ENCODE results near the gene SPDYE1.
A peak's percentile ranks its signal among the peaks of the same experiment; 100 is the strongest.
"Not testable (repeated sequence)": the region's sequence is repeated elsewhere in the genome, so short reads cannot be mapped to it uniquely, and the experiment has no call there.

The SPDYE1 gene, protein sequence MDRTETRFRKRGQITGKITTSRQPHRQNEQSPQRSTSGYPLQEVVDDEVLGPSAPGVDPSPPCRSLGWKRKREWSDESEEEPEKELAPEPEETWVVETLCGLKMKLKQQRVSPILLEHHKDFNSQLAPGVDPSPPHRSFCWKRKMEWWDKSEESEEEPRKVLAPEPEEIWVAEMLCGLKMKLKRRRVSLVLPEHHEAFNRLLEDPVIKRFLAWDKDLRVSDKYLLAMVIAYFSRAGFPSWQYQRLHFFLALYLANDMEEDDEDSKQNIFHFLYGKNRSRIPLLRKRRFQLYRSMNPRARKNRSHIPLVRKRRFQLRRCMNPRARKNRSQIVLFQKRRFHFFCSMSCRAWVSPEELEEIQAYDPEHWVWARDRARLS

DNA sequence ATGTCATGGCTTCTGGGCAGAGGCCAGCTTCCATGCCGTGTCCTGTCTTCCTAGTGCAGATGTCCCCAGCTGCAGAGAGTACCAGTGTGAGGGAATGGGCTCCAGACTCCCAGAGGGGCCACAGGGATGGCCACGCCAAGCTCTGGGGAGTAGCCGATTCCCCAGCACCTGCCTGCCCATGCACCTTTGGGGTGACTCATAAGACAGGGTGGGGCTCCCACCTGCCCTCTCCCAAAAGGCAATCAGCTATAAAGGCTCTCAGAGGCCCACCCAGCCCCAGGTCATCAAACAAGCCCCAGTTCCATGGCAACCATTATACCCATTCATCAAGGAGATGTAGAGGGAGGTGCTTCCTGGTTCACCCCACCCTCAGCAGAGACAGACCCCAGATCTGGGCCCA is at the start of gene SPDYE1:
SPDYE1 (plus strand) TSS at position 366 of the 400 bp plus-strand sequence. CDS start 2,053 bp downstream, outside the sequence.
- H3K27ac ChIP-seq; H3K4me1 ChIP-seq; H3K9me3 ChIP-seq (ENCODE audit: control insufficient read depth, low read length); H3K4me3 ChIP-seq (ENCODE audit: low read depth, low read length); H3K79me2 ChIP-seq; H3K4me2 ChIP-seq (ENCODE audit: low read length); H3K9ac ChIP-seq; H3K36me3 ChIP-seq (ENCODE audit: control insufficient read depth, insufficient read depth, low read length); H2AFZ ChIP-seq; H3K27me3 ChIP-seq (ENCODE audit: control insufficient read depth, insufficient read depth, low read length): not testable (repeated sequence)

GRCh38 chr7:43952028-43952427 is 45.7 kb upstream of the SPDYE1 start:
- Histone ChIP-seq H3K4me2 (ENCODE audit: low read length) (no peak overlapping the region), H3K36me3 (ENCODE audit: control insufficient read depth, insufficient read depth, low read length) (no peaks in the 10 kb centered on the region), H3K9me3 (ENCODE audit: control insufficient read depth, low read length) (no peaks in the 10 kb centered on the region), H3K9ac (no peak overlapping the region), H2AFZ (no peak overlapping the region), H3K79me2 (no peaks in the 10 kb centered on the region), H3K4me1 (no peaks in the 10 kb centered on the region), H3K27me3 (ENCODE audit: control insufficient read depth, insufficient read depth, low read length) (no peaks in the 10 kb centered on the region), H3K27ac (no peak overlapping the region), H3K4me3 (ENCODE audit: low read depth, low read length) (no peak overlapping the region)
- TF ChIP-seq CTCF (IDR thresholded peaks at IDR 0.05), result no peak

- no peak overlapping the region for H3K27ac ChIP-seq
Measured at GRCh38 chr7:43953071-43953470, 44.6 kb upstream of the SPDYE1 start.

GRCh38 chr7:43954524-43955228 is 43.0 kb upstream of the SPDYE1 start:
- no peak overlapping the region for H3K4me2 ChIP-seq (ENCODE audit: low read length)
- no peaks in the 10 kb centered on the region for H3K9me3 ChIP-seq (ENCODE audit: control insufficient read depth, low read length)
- H3K9ac ChIP-seq, result no peak overlapping the region
- TF ChIP-seq CTCF (IDR thresholded peaks at IDR 0.05), result peak; percentile 22
- no peaks in the 10 kb centered on the region for H3K36me3 ChIP-seq (ENCODE audit: control insufficient read depth, insufficient read depth, low read length)
- H3K27me3 ChIP-seq (ENCODE audit: control insufficient read depth, insufficient read depth, low read length), result no peaks in the 10 kb centered on the region
- no peaks in the 10 kb centered on the region for H3K4me1 ChIP-seq
- no peaks in the 10 kb centered on the region for H3K79me2 ChIP-seq
- H2AFZ ChIP-seq, result no peak overlapping the region
- H3K4me3 ChIP-seq (ENCODE audit: low read depth, low read length), result no peak overlapping the region
- no peak overlapping the region for H3K27ac ChIP-seq

More at GRCh38 chr7:43953071-43953470, 44.6 kb upstream of the SPDYE1 start:
- no peak overlapping the region for H2AFZ ChIP-seq
- no peaks in the 10 kb centered on the region for H3K79me2 ChIP-seq
- H3K27me3 ChIP-seq (ENCODE audit: control insufficient read depth, insufficient read depth, low read length), result no peaks in the 10 kb centered on the region
- no peak for TF ChIP-seq CTCF (IDR thresholded peaks at IDR 0.05)
- no peaks in the 10 kb centered on the region for H3K36me3 ChIP-seq (ENCODE audit: control insufficient read depth, insufficient read depth, low read length)
- no peaks in the 10 kb centered on the region for H3K9me3 ChIP-seq (ENCODE audit: control insufficient read depth, low read length)
- no peak overlapping the region for H3K4me3 ChIP-seq (ENCODE audit: low read depth, low read length)
- H3K9ac ChIP-seq, result no peak overlapping the region
- H3K4me1 ChIP-seq, result no peaks in the 10 kb centered on the region
- H3K4me2 ChIP-seq (ENCODE audit: low read length), result no peak overlapping the region

DNA sequence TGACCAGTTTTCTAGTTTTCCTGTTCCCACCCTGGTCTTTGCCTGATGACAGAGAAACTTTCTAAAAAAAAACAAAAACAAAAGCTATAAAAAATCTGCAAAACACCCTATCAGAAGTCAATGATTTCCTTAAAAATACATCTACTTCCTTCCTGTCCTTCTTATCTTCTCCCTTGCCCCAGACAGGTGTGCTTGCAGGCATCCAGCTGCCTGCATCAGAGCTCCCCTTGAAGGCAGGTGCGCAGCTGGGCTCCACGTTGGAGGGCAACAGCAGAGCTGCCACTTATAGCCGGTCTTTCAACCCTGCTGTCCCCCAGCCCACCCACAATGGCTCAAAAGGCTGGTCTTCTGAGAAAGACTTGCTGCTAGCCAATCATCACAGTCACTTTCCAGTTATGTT is 41.7 kb upstream of the SPDYE1 start:
- Histone ChIP-seq H3K4me2 (ENCODE audit: low read length) (no peak overlapping the region), H3K36me3 (ENCODE audit: control insufficient read depth, insufficient read depth, low read length) (no peaks in the 10 kb centered on the region), H3K27ac (no peak overlapping the region), H3K27me3 (ENCODE audit: control insufficient read depth, insufficient read depth, low read length) (no peaks in the 10 kb centered on the region), H2AFZ (no peak overlapping the region), H3K9me3 (ENCODE audit: control insufficient read depth, low read length) (no peaks in the 10 kb centered on the region), H3K9ac (no peak overlapping the region), H3K79me2 (no peaks in the 10 kb centered on the region), H3K4me1 (no peaks in the 10 kb centered on the region), H3K4me3 (ENCODE audit: low read depth, low read length) (no peak overlapping the region)
- TF ChIP-seq CTCF (IDR thresholded peaks at IDR 0.05), result no peak
